ENCODE results near the gene RUFY4.
"Not testable (repeated sequence)": the region's sequence is repeated elsewhere in the genome, so short reads cannot be mapped to it uniquely, and the experiment has no call there.

RUFY4 gene

GRCh38 chr2:218035463-218036100 is 33.5 kb upstream of the RUFY4 start:
- DNase-seq (ENCODE audit: insufficient read length, low spot score) = no peak
- no peak for FAIRE-seq
- no peak for TF ChIP-seq POLR2A (IDR thresholded peaks at IDR 0.05; ENCODE audit: low read depth, low read length)

DNA sequence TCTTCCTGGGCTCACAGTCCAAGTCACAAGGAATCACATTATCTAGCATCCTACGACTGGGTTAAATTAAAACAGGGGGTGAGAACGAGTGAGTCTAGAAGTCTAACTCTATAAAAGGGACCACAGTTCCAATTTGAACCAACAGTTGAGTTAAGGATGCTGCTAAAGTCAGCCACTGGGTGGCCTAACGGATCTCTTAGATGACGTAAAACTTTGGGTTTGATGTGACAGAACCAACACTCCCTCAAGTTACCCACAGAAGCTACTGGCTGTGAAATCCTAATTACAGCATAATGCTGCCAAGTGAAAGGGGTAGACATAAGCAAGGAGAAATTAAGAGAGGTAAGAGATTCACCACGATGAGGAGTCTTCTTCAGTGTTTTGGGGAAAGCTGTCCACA is 32.7 kb upstream of the RUFY4 start:
- no peak for FAIRE-seq
- DNase-seq (ENCODE audit: insufficient read length, low spot score) = no peak
- no peak for TF ChIP-seq POLR2A (IDR thresholded peaks at IDR 0.05; ENCODE audit: low read depth, low read length)

DNA sequence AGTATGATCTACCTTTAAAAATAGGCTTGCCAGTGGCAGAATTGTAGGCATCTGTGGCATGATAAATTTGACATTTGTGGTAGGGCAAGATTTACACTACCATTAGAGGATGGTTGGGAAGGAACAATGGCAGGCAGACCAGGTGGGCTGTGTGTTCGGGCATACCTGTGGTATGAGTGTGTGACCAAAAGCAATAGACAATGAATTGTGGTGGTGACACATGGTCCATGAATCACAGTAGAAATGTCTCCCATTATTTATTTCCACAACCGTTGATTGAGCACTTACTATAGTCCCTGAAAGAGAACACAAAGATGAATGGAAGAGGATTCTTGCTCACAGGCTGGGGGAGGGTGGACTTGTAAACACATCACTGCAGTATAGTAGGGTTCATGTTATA is 29.9 kb upstream of the RUFY4 start:
- FAIRE-seq (no peak), DNase-seq (ENCODE audit: insufficient read length, low spot score) (no peak)
- no peak for TF ChIP-seq POLR2A (IDR thresholded peaks at IDR 0.05; ENCODE audit: low read depth, low read length)

GRCh38 chr2:218040883-218041282 is 28.2 kb upstream of the RUFY4 start:
- FAIRE-seq (no peak), DNase-seq (ENCODE audit: insufficient read length, low spot score) (no peak)
- no peak for TF ChIP-seq POLR2A (IDR thresholded peaks at IDR 0.05; ENCODE audit: low read depth, low read length)

- DNase-seq (ENCODE audit: insufficient read length, low spot score) = no peak
Observed at GRCh38 chr2:218041302-218042168, 27.5 kb upstream of the RUFY4 start.

DNA sequence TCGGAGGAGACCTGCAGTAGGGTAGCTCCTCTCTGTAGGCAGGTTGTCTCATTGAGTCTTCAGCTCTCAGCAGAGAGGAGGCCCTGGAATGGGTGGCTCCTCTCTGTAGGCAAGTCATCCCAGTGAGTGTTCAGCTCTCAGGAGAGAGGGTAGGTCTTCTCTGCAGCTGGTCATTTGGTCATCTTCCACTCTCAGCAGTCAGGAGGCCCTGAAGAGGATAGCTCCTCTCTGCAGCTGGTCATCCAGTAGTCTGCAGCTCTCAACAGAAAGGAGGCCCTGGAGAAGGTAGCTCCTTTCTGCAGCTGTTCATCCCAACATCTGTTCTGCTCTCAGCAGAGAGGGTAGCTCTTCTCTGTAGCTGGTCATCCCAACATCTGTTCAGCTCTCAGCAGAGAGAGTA is 26.0 kb upstream of the RUFY4 start:
- FAIRE-seq (no peak), DNase-seq (ENCODE audit: insufficient read length, low spot score) (no peak)
- TF ChIP-seq POLR2A (IDR thresholded peaks at IDR 0.05; ENCODE audit: low read depth, low read length) = no peak

More at GRCh38 chr2:218041302-218042168, 27.5 kb upstream of the RUFY4 start:
- no peak for TF ChIP-seq POLR2A (IDR thresholded peaks at IDR 0.05; ENCODE audit: low read depth, low read length)
- FAIRE-seq = no peak

DNA sequence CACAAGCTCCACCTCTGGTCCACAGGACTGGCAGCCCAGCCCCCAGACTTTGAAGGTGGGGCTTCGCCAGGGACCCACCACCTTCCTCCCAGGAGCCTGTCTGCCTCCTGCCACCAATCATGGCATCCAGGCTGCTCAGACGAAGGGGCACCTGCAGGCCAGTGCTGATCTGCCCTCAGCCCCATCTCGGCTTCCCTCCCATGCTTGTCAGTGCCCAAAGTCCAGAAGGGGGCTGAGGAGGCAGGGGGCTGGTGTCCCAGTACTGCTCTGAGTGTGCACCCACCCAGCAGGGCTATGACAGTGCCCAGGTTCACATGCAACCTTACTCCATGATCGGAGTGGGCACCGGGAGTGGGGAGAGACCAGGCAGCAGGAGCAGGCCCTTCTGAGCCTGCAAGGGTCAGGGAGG is 25.3 kb upstream of the RUFY4 start:
- DNase-seq (ENCODE audit: insufficient read length, low spot score) (no peak), FAIRE-seq (no peak)
- no peak for TF ChIP-seq POLR2A (IDR thresholded peaks at IDR 0.05; ENCODE audit: low read depth, low read length)

DNA sequence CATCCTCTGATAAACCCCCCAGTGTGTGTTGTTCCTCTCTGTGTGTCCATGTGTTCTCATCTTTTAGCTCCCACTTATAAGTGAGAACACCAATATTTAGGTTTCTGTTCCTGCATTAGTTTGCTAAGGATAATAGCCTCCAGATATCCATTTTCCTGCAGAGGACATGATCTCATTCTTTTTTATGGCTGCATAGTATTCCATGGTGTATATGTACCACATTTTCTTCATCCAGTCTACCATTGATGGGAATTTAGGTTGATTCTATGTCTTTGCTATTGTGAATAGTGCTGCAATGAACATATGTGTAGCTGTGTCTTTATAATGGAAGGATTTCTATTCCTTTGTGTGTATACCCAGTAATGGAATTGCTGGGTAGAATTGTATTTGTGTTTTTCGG is 24.5 kb upstream of the RUFY4 start:
- FAIRE-seq; DNase-seq (ENCODE audit: insufficient read length, low spot score): not testable (repeated sequence)

DNA sequence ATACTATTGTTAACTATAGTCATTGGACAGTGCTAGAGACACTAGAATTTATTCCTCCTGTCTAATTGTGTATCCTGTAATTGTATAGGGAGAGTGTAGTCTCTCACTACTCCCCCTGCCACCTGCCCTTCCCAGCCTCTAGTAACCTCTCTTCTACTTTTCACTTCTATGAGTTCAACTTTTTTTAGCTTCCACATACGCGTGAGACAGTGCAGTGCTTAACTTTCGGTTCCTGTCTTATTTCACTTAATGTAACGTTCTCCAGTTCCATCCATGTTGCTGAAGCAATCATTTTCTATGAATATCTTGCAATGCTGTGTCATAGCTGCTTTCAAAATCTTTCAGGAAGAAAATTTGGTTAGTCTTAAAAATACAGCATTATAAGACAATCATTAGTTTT is 22.8 kb upstream of the RUFY4 start:
- no peak for DNase-seq (ENCODE audit: insufficient read length, low spot score)
- TF ChIP-seq POLR2A (IDR thresholded peaks at IDR 0.05; ENCODE audit: low read depth, low read length) = no peak
- FAIRE-seq = no peak

- FAIRE-seq (no peak), DNase-seq (ENCODE audit: insufficient read length, low spot score) (no peak)
Observed at GRCh38 chr2:218047536-218048225, 21.4 kb upstream of the RUFY4 start.

GRCh38 chr2:218051903-218052302 is 17.1 kb upstream of the RUFY4 start:
- TF ChIP-seq POLR2A (IDR thresholded peaks at IDR 0.05; ENCODE audit: low read depth, low read length) = no peak
- FAIRE-seq (no peak), DNase-seq (ENCODE audit: insufficient read length, low spot score) (no peak)

More at GRCh38 chr2:218047536-218048225, 21.4 kb upstream of the RUFY4 start:
- no peak for TF ChIP-seq POLR2A (IDR thresholded peaks at IDR 0.05; ENCODE audit: low read depth, low read length)

DNA sequence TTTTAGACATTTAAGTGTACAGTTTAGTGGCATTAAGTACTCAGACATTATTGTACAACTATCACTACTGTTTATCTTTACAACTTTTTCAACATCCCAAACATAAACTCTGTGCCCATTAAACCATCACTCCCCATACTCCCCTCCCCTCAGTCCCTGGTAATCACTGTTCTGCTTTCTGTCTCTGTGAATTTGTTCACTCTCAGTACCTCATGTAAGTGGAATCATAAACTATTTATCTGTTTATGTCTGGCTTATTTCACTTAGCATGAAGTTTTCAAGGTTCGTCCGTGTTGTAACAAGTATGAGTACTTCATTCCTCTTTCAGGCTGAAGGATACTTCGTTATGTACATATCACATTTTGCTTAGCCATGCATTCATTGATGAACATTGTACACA is 9.8 kb upstream of the RUFY4 start:
- no peak for FAIRE-seq
- DNase-seq (ENCODE audit: insufficient read length, low spot score) = no peak
- TF ChIP-seq POLR2A (IDR thresholded peaks at IDR 0.05; ENCODE audit: low read depth, low read length) = no peak

- no peak for TF ChIP-seq POLR2A (IDR thresholded peaks at IDR 0.05; ENCODE audit: low read depth, low read length)
- FAIRE-seq (no peak), DNase-seq (ENCODE audit: insufficient read length, low spot score) (no peak)
Observed at GRCh38 chr2:218060118-218060517, 8.9 kb upstream of the RUFY4 start.

- no peak for DNase-seq (ENCODE audit: insufficient read length, low spot score)
- TF ChIP-seq POLR2A (IDR thresholded peaks at IDR 0.05; ENCODE audit: low read depth, low read length) = no peak
- FAIRE-seq = no peak
Observed at GRCh38 chr2:218060950-218061660, 7.9 kb upstream of the RUFY4 start.
